K562 (cell line): ENCODE measurements around the gene SAMD11. TPM values are rescaled to one million over a fixed set of nuclear protein-coding genes. Genes with fewer than 3 reads are reported as not detected.
A peak's percentile ranks its signal among the peaks of the same experiment; 100 is the strongest.

Experiments used
- ATAC-seq: fragments of 200-7000 bp; cut with Tn5 transposase; 3 replicates; pipeline ENCODE4 v1.9.1; 2020; ENCODE audit warnings: moderate library complexity
- BruUV-seq: library from RNA; stranded (reverse); fragments of 400-500 nt; replicated peaks from 2 replicates; lab custom pipeline; 2021; lab: Mats Ljungman, UMichigan
- CTCF ChIA-PET: fragments of 300-600 bp; formaldehyde crosslinking; extraction: SDS; loops from one replicate; lab custom pipeline; 2021; ENCODE audit warnings: low intra/inter-chr PET ratio; lab: Yijun Ruan, JAX
- POLR2A ChIA-PET: fragments of 300-600, 350-650 bp; sonication (Branson Sonifier 250); formaldehyde crosslinking; extraction: SDS; loops from one replicate; lab custom pipeline; 2021; ENCODE audit warnings: antibody characterized with exemption, inconsistent platforms; lab: Yijun Ruan, JAX
- DNase-seq, 4 experiments: peaks; one replicate each; pipeline versions ENCODE4 v3.0.0 to v3.0.0-alpha.2; 2011 to 2018; ENCODE audit warnings: low spot score in 3 of 4, mixed read lengths in 3 of 4; ENCODE audit errors: extremely low read depth in 1 of 4
- FAIRE-seq: peaks from 2 replicates; lab custom pipeline; 2011; peaks lifted over from hg19 to GRCh38; lab: Jason Lieb, UNC
- H2AFZ ChIP-seq: 2 replicates; pipeline ENCODE4 v1.6.0; 2011; ENCODE audit warnings: low read depth, low read length, control low read depth, inconsistent platforms
- H3K27ac ChIP-seq: fragments of 200-600 bp; 3 replicates; pipeline ENCODE4 v1.8.0; 2011; ENCODE audit warnings: low read depth, mild to moderate bottlenecking, control low read depth, inconsistent platforms, low read length, moderate library complexity, mixed read lengths; ENCODE audit errors: extremely low read depth
- H3K27me3 ChIP-seq, 2 experiments: fragments of 300-600 bp in 1 of 2; 2 replicates in 1 of 2; 3 replicates in 1 of 2; pipeline versions ENCODE4 v1.6.0 to v1.8.0; 2011; ENCODE audit warnings: inconsistent platforms in 2 of 2, low read length in 2 of 2, mild to moderate bottlenecking in 1 of 2, mixed read lengths in 1 of 2, moderate library complexity in 1 of 2; ENCODE audit not compliant: control insufficient read depth in 2 of 2, insufficient read depth in 2 of 2
- H3K36me3 ChIP-seq: fragments of 300-600 bp; 3 replicates; pipeline ENCODE4 v1.8.0; 2011; ENCODE audit warnings: mild to moderate bottlenecking, low read length, inconsistent platforms; ENCODE audit not compliant: control insufficient read depth, insufficient read depth
- H3K4me1 ChIP-seq, 2 experiments: fragments of 200-600 bp in 1 of 2; replicated peaks in 1 of 2; 2 replicates in 1 of 2; 3 replicates in 1 of 2; pipeline versions ENCODE4 v1.5.1 to v1.8.0; 2011; ENCODE audit warnings: inconsistent platforms in 2 of 2, low read length in 2 of 2, mild to moderate bottlenecking in 1 of 2, mixed read lengths in 1 of 2, moderate library complexity in 1 of 2; ENCODE audit not compliant: control insufficient read depth in 2 of 2, insufficient read depth in 2 of 2
- H3K4me2 ChIP-seq: 2 replicates; pipeline ENCODE4 v1.6.1; 2011; ENCODE audit warnings: low read length, control low read depth, inconsistent platforms, mixed read lengths; ENCODE audit not compliant: insufficient read depth
- H3K4me3 ChIP-seq: fragments of 200-600 bp; sonication (generic), shearing (Covaris generic); 2 replicates; pipeline ENCODE4 v1.5.1; 2016; ENCODE audit warnings: control low read depth, inconsistent platforms
- H3K79me2 ChIP-seq: fragments of 200-600 bp; 3 replicates; pipeline ENCODE4 v1.8.0; 2011; ENCODE audit warnings: low read length, inconsistent platforms; ENCODE audit not compliant: control insufficient read depth, insufficient read depth
- H3K9ac ChIP-seq, 2 experiments: 2 replicates each; pipeline versions ENCODE4 v1.6.0 to v1.6.1; 2011; ENCODE audit warnings: low read depth in 2 of 2, low read length in 2 of 2, control low read depth in 1 of 2, inconsistent platforms in 1 of 2, mild to moderate bottlenecking in 1 of 2, mixed read lengths in 1 of 2; ENCODE audit not compliant: insufficient read depth in 1 of 2
- H3K9me1 ChIP-seq: one replicate; pipeline ENCODE4 v1.6.0; 2011; ENCODE audit warnings: inconsistent platforms, mild to moderate bottlenecking, low read length, moderate library complexity; ENCODE audit not compliant: control insufficient read depth, insufficient read depth
- H3K9me3 ChIP-seq: replicated peaks from 2 replicates; pipeline ENCODE4 v1.5.1; 2011; ENCODE audit warnings: low read depth, low read length, inconsistent platforms; ENCODE audit not compliant: control insufficient read depth, insufficient read depth
- H4K20me1 ChIP-seq: replicated peaks from 2 replicates; pipeline ENCODE4 v1.6.1; 2011; ENCODE audit warnings: low read length, inconsistent platforms, mixed read lengths; ENCODE audit not compliant: control insufficient read depth, insufficient read depth
- FIP1L1 ChIP-seq: fragments of 200-400 bp; formaldehyde crosslinking; IDR thresholded peaks from 2 replicates; pipeline ENCODE4 v1.6.1; 2018; ENCODE audit warnings: mild to moderate bottlenecking, low read depth, low read length; ENCODE audit not compliant: poor library complexity, severe bottlenecking
- POLR2G ChIP-seq: fragments of 200-400 bp; formaldehyde crosslinking; IDR thresholded peaks from 2 replicates; pipeline ENCODE4 v1.6.1; 2017; ENCODE audit warnings: low read depth, mild to moderate bottlenecking, antibody characterized with exemption, low read length, moderate library complexity
- RBFOX2 ChIP-seq: fragments of 200-400 bp; formaldehyde crosslinking; IDR thresholded peaks from 2 replicates; pipeline ENCODE4 v1.6.1; 2017; ENCODE audit warnings: low read depth, mild to moderate bottlenecking, low read length, moderate library complexity
- whole genome bisulfite sequencing: fragments of 100-300 bp; shearing (Covaris generic); methylation state at CpG from one replicate; pipeline ENCODE4 v1.1.6; 2016; ENCODE audit warnings: low coverage, mixed read lengths; ENCODE audit not compliant: insufficient coverage; ENCODE audit errors: missing lambda C conversion rate; 5-methylcytosine and 5-hydroxymethylcytosine counted together
- in situ Hi-C: fragments of 300-500 bp; cut with MboI; formaldehyde crosslinking; loops from 4 replicates; pipeline ENCODE4 v1.15.0; 2018; ENCODE audit warnings: inconsistent platforms, mixed read lengths
- intact Hi-C: fragments of 100-400 bp; cut with micrococcal nuclease; formaldehyde crosslinking; loops from 2 replicates; pipeline ENCODE4 v1.14.2; 2022
- polyA plus RNA-seq, 8 experiments: library from polyadenylated mRNA; depleted of rRNA in 4 of 8; stranded (reverse) in 5 of 8; unstranded in 3 of 8; fragments of >200 nt; fragmentation: Nextera tagmentation in 2 of 8; fragmentation: Illumina TruSeq in 1 of 8; extraction: Ambion mirVana in 2 of 8; extraction: Trizol in 1 of 8; gene quantifications; 2 replicates each; pipeline versions ENCODE4 v1.2.1 to v1.2.3, GENCODE V29; 2011 to 2014; ENCODE audit warnings: inconsistent platforms in 1 of 8, missing spikeins in 1 of 8
- total RNA-seq, 7 experiments: library from RNA; depleted of rRNA in 6 of 7; stranded (reverse); fragments of >200 nt in 6 of 7; fragmentation: Illumina TruSeq in 2 of 7; extraction: Trizol in 2 of 7; gene quantifications; 2 replicates each; pipeline versions ENCODE4 v1.2.1 to v1.2.3, GENCODE V29; 2011 to 2021; ENCODE audit warnings: low replicate concordance in 1 of 7
- TF ChIP-seq, protein P1 (sequence below): sonication (generic); formaldehyde crosslinking; IDR thresholded peaks from 2 replicates; pipeline ENCODE4 v1.9.0; 2022; ENCODE audit warnings: mild to moderate bottlenecking, missing genetic modification reagents
- TF ChIP-seq, protein P2 (sequence below): fragments of 250-450 bp; sonication (Bioruptor Pico); IDR thresholded peaks from 2 replicates; pipeline ENCODE4 v1.4.0; 2020

The SAMD11 gene
- total and polyA plus RNA-seq, 9 of the 15 experiments (the other 6 are each of a cell fraction or from before 2014, with no cell fraction given): 0.07 to 0.82 (median 0.11) TPM; not detected in 2

DNA sequence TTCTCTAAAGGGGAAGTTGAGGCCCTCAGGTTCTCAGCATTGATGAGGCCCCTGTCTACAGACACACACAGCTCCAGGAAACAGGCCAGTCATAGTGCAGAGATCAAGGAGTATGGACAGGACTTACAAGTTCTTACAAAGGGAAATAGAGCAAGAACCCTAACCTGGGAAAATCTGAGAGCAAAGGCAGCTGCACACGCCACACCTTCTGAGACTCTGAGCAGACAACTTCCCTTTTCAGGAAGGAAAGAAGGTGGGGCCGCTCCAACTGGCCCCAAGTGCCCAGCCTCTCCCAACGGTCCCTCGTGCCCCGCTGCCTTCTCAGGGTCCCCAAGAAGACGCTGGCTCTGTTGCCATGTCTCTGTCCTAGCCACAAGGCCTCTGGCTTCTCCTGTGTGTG is 31.8 kb downstream of the SAMD11 start:
- ATAC-seq: no peak
- Histone ChIP-seq H3K79me2 (peaks cover 33% of the 10 kb centered on the region), H3K4me1 (peaks cover 7 to 61% of the 10 kb centered on the region in 2 experiments; a peak in 4 of 5 replicates), H4K20me1 (peaks cover 10% of the 10 kb centered on the region), H3K4me3 (no peak overlapping the region), H3K9me1 (no peaks in the 10 kb centered on the region), H3K36me3 (peaks cover 74% of the 10 kb centered on the region), H3K4me2 (no peak overlapping the region), H2AFZ (no peak overlapping the region), H3K27ac (no peak overlapping the region), H3K9me3 (no peaks in the 10 kb centered on the region), H3K9ac (no peak overlapping the region; a peak in 1 of 4 replicates), H3K27me3 (no peaks in the 10 kb centered on the region)
- intact Hi-C loops: no loop called here
- no peak for FAIRE-seq
- in situ Hi-C loops: no loop called here
- WGBS: 94% methylated on average over 3 of the region's 6 CpGs
- TF ChIP-seq, protein P1, sequence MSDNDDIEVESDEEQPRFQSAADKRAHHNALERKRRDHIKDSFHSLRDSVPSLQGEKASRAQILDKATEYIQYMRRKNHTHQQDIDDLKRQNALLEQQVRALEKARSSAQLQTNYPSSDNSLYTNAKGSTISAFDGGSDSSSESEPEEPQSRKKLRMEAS (CRISPR knock-in tag): no peak
- TF ChIP-seq FIP1L1 (no peak), RBFOX2 (peak; percentile 19; the same call in 1 of the 2 replicates)
- no TSS peak for BruUV-seq
- CTCF ChIA-PET: no interaction called here
- DNase-seq: no peak
- POLR2A ChIA-PET: interaction anchor here (0.6 to 1.5 kb wide), 3 partner anchors 14 to 49 kb away, joined by 3 to 4 read pairs (median 3); no protein-coding TSS in a partner anchor

DNA sequence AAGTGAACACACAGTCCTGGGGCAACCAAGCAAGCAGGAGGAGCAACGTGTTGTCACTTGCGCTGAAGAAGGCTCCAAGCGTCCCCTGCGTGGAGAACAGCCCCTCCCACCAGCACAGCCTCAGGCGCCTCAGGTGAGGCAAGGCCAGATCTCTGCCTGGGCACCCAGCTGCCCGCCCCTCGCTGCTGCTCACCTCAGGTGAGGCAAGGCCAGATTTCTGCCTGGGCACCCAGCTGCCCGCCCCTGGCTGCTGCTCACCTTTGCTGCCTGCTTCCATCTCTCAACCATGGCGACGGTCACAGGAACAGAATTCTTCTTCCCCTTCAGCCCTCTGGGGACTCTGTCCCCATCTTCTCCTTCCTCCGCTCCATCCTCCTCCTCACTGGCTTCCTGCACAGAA is 32.9 kb downstream of the SAMD11 start:
- intact Hi-C loops: no loop called here
- Histone ChIP-seq H3K4me2 (no peak overlapping the region), H4K20me1 (peaks cover 7% of the 10 kb centered on the region), H3K9me3 (no peaks in the 10 kb centered on the region), H3K9me1 (no peaks in the 10 kb centered on the region), H3K79me2 (peaks cover 44% of the 10 kb centered on the region), H3K27me3 (no peaks in the 10 kb centered on the region), H3K36me3 (peaks cover 66% of the 10 kb centered on the region), H3K4me3 (no peak overlapping the region), H3K9ac (no peak overlapping the region; a peak in 1 of 4 replicates), H2AFZ (no peak overlapping the region), H3K27ac (no peak overlapping the region), H3K4me1 (peaks cover 11 to 68% of the 10 kb centered on the region in 2 experiments)
- POLR2A ChIA-PET: interaction anchor here (0.7 kb wide), 1 partner anchor 300 kb away, joined by 3 read pairs; no protein-coding TSS in a partner anchor
- no TSS peak for BruUV-seq
- TF ChIP-seq, protein P2, sequence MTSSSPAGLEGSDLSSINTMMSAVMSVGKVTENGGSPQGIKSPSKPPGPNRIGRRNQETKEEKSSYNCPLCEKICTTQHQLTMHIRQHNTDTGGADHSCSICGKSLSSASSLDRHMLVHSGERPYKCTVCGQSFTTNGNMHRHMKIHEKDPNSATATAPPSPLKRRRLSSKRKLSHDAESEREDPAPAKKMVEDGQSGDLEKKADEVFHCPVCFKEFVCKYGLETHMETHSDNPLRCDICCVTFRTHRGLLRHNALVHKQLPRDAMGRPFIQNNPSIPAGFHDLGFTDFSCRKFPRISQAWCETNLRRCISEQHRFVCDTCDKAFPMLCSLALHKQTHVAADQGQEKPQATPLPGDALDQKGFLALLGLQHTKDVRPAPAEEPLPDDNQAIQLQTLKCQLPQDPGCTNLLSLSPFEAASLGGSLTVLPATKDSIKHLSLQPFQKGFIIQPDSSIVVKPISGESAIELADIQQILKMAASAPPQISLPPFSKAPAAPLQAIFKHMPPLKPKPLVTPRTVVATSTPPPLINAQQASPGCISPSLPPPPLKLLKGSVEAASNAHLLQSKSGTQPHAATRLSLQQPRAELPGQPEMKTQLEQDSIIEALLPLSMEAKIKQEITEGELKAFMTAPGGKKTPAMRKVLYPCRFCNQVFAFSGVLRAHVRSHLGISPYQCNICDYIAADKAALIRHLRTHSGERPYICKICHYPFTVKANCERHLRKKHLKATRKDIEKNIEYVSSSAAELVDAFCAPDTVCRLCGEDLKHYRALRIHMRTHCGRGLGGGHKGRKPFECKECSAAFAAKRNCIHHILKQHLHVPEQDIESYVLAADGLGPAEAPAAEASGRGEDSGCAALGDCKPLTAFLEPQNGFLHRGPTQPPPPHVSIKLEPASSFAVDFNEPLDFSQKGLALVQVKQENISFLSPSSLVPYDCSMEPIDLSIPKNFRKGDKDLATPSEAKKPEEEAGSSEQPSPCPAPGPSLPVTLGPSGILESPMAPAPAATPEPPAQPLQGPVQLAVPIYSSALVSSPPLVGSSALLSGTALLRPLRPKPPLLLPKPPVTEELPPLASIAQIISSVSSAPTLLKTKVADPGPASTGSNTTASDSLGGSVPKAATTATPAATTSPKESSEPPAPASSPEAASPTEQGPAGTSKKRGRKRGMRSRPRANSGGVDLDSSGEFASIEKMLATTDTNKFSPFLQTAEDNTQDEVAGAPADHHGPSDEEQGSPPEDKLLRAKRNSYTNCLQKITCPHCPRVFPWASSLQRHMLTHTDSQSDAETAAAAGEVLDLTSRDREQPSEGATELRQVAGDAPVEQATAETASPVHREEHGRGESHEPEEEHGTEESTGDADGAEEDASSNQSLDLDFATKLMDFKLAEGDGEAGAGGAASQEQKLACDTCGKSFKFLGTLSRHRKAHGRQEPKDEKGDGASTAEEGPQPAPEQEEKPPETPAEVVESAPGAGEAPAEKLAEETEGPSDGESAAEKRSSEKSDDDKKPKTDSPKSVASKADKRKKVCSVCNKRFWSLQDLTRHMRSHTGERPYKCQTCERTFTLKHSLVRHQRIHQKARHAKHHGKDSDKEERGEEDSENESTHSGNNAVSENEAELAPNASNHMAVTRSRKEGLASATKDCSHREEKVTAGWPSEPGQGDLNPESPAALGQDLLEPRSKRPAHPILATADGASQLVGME (CRISPR knock-in tag): no peak
- TF ChIP-seq POLR2G (0 out of 2 replicates have a peak, but pooled peaks have one; percentile 21), RBFOX2 (peak; percentile 48; the same call in 1 of the 2 replicates)
- DNase-seq (no peak), ATAC-seq (no peak), FAIRE-seq (no peak)
- CTCF ChIA-PET: no interaction called here
- 94% methylated on average over 11 of the region's 11 CpGs for whole genome bisulfite sequencing
- in situ Hi-C loops: no loop called here
